MCF 10A (cell line): ENCODE data around the gene RPS15. TPM values are rescaled to one million over a fixed set of nuclear protein-coding genes. Genes with fewer than 3 reads are reported as not detected.

Experiments
- BruUV-seq: library from RNA; stranded (reverse); fragments of 400-500 nt; replicated peaks from 2 replicates; lab custom pipeline; 2021; lab: Mats Ljungman, UMichigan
- CTCF ChIA-PET: fragments of 300-600 bp; sonication (Branson Sonifier 250); formaldehyde crosslinking; extraction: SDS; loops from one replicate; lab custom pipeline; 2021; ENCODE audit warnings: antibody characterized with exemption, inconsistent platforms; lab: Yijun Ruan, JAX
- POLR2A ChIA-PET: fragments of 300-600, 350-650 bp; sonication (Branson Sonifier 250); formaldehyde crosslinking; extraction: SDS; loops from one replicate; lab custom pipeline; 2020; ENCODE audit warnings: antibody characterized with exemption, inconsistent platforms; lab: Yijun Ruan, JAX
- DNase-seq: peaks from one replicate; pipeline ENCODE4 v3.0.0-alpha.2; 2018; ENCODE audit not compliant: unreplicated experiment
- H3K27ac Mint-ChIP-seq: one replicate; pipeline ENCODE4 v1.8.0; 2022; ENCODE audit warnings: mild to moderate bottlenecking, low read depth, mixed read lengths; ENCODE audit not compliant: unreplicated experiment
- H3K27me3 Mint-ChIP-seq: one replicate; pipeline ENCODE4 v1.8.0; 2022; ENCODE audit warnings: mixed read lengths; ENCODE audit not compliant: insufficient read depth, unreplicated experiment
- H3K36me3 Mint-ChIP-seq: one replicate; pipeline ENCODE4 v1.8.0; 2022; ENCODE audit warnings: mild to moderate bottlenecking, moderate library complexity, mixed read lengths; ENCODE audit not compliant: insufficient read depth, unreplicated experiment
- H3K4me1 Mint-ChIP-seq: one replicate; pipeline ENCODE4 v1.8.0; 2022; ENCODE audit warnings: mixed read lengths; ENCODE audit not compliant: insufficient read depth, unreplicated experiment
- H3K4me3 Mint-ChIP-seq: one replicate; pipeline ENCODE4 v1.8.0; 2022; ENCODE audit warnings: mild to moderate bottlenecking, moderate library complexity, mixed read lengths; ENCODE audit not compliant: unreplicated experiment
- H3K9me3 Mint-ChIP-seq: one replicate; pipeline ENCODE4 v1.8.0; 2022; ENCODE audit warnings: mixed read lengths; ENCODE audit not compliant: unreplicated experiment
- intact Hi-C: fragments of 100-400 bp; cut with micrococcal nuclease; formaldehyde crosslinking; loops from 2 replicates; pipeline ENCODE4 v1.14.1; 2022
- total RNA-seq: library from RNA; stranded (reverse); gene quantifications from 2 replicates; pipeline ENCODE4 v1.2.3, GENCODE V29; 2022
- TF ChIP-seq, protein P1 (sequence below): fragments of 200-600 bp; IDR thresholded peaks from one replicate; pipeline ENCODE4 v1.8.0; 2022; ENCODE audit warnings: antibody characterized with exemption, mild to moderate bottlenecking; ENCODE audit not compliant: unreplicated experiment

The RPS15 gene
- total RNA-seq, 1 experiment from 2014 or later, result 1,168 TPM

DNA sequence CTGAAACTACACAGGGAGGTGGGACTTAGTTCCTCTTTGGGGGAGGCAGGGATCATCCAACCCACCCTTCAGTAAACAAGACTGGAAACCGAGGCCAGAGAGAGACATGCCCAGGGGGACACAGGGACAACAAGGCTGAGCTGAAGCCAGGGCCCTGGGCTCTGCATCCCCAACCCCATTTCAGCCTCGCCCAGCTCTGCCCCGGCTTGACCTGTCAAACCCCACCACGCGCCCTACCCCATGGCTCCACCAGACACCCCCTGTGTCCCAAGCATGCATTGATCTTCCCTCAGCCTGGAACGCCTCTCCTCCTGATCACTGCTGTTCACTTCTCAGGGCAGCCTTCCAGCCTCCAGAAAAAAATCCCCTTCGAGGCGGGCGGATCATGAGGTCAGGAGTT is 9.7 kb downstream of the RPS15 start:
- no TSS peak for BruUV-seq
- Mint-ChIP-seq H3K27ac (no peak overlapping the region), H3K27me3 (peaks cover 43% of the 10 kb centered on the region), H3K4me3 (no peak overlapping the region), H3K36me3 (peaks cover 21% of the 10 kb centered on the region), H3K4me1 (peaks cover under 1% of the 10 kb centered on the region), H3K9me3 (no peaks in the 10 kb centered on the region)
- POLR2A ChIA-PET, result no interaction called here
- DNase-seq, result no peak
- TF ChIP-seq, protein P1, sequence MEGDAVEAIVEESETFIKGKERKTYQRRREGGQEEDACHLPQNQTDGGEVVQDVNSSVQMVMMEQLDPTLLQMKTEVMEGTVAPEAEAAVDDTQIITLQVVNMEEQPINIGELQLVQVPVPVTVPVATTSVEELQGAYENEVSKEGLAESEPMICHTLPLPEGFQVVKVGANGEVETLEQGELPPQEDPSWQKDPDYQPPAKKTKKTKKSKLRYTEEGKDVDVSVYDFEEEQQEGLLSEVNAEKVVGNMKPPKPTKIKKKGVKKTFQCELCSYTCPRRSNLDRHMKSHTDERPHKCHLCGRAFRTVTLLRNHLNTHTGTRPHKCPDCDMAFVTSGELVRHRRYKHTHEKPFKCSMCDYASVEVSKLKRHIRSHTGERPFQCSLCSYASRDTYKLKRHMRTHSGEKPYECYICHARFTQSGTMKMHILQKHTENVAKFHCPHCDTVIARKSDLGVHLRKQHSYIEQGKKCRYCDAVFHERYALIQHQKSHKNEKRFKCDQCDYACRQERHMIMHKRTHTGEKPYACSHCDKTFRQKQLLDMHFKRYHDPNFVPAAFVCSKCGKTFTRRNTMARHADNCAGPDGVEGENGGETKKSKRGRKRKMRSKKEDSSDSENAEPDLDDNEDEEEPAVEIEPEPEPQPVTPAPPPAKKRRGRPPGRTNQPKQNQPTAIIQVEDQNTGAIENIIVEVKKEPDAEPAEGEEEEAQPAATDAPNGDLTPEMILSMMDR, result no peak
- CTCF ChIA-PET, result no interaction called here
- intact Hi-C loops, result no loop called here

DNA sequence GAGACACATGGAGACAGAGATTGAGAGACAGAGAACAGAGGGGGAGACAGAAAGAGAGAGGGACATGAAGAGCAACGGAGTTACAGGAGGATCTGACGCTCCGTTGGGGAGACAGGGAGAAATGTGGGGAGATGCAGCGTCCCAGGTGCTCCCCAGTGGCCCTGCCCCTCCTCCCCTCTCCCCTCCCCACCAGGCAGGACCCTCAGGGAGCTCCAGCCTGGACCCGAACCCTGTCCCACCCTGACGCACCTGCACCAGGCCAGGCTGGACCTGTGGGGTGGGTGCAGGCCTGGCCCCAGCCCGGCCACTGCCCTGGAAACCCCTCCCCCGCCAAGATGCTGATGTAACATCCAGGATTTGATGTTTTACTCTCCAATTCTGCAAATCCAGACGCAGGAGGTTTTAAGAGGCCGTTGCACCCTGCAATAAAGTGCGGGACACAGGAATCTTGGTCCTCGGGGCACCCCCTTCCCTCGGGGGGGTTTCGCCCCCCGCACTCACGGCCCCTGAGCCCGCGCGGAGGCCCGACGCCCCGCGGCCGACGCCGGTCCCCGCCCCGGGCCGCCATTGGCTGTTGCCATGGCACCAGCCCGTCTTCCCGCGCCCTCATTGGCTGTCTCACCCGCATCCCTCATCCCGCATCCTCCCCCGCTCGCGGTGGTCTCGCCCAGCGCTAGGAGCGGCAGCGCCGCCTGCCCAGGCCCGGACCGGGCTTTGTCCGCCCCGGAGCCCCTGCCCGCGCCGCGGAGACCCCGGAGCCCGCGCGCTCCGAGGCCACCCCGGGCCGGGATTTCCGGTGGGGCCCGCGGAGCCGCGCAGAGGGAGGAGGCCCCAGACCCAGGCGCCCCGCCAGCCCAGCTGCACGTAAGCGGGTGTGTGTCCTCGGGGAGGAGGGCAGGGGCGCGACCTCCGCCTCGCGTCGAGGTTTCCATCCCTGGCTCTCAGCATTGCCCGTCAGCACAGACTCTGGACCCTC is 11.6 kb downstream of the RPS15 start, which contains the start of gene APC2:
APC2 (plus strand) TSS at position 655 of the 976 bp plus-strand sequence. CDS start 2,881 bp downstream, outside the sequence.
- H3K27me3 Mint-ChIP-seq, result peaks cover 43% of the 10 kb centered on the region
- TF ChIP-seq, protein P1, result no peak
- POLR2A ChIA-PET, result interaction anchor here (1.2 kb wide), 1 partner anchor 8 kb away, joined by 4 read pairs; no protein-coding TSS in a partner anchor
- H3K27ac Mint-ChIP-seq, result no peak within 1 kb of the TSS
- no peak within 1 kb of the TSS for H3K4me3 Mint-ChIP-seq
- no TSS peak for BruUV-seq
- intact Hi-C loops, result no loop called here
- no peaks in the 10 kb centered on the region for H3K9me3 Mint-ChIP-seq
- DNase-seq, result no peak
- H3K4me1 Mint-ChIP-seq, result no peaks in the 10 kb centered on the region
- CTCF ChIA-PET, result no interaction called here
- H3K36me3 Mint-ChIP-seq, result peaks cover 10% of the 10 kb centered on the region

DNA sequence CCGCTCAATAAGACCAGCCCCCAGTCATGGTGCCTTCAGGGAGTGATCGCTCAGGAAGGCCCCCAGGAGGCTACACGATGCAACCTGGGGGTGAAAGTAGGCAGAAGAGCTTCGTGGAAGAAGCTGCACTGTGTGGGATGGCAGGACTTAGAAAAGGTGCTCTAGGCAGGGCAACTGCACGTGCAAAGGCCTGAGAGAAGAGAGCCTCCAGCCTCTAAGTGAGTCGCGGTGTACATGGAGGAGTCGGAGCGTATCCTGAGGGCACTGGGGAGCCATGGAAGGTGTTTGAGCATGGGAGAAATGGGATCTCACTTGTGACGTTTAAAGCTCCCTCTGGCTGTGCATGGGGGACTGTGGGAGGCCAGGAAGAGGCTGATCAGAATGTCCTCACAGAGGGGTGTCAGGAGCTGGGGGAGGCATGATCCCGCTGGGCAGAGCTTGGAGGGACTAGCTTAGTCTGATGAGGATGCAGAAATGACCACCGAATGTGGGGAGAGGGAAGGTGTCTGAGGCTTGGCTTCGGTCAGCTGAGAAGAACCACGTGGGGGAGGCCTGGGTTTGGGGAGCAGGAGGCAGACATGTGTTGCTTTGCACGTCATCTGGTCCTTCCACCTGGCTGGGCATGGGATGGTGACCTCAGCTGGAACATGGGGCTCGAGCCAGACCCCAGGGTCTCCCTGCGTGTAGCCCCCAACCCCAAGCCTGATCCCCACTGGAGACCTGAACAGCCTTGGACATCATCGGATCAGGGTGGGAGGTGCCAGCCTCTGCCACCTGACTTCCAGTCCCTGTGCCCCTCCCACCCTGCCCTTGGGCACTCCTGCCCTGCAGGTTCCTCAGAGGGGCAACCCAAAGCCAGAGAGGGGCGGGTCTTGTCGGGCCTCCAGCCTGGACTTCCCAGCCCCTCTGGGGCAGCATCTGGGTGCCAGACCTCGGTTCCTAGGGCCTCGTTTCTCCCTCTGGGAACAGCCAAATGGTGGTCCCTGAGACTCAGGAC is 12.8 kb downstream of the RPS15 start:
- Mint-ChIP-seq H3K4me3 (no peak overlapping the region), H3K36me3 (peaks cover 11% of the 10 kb centered on the region), H3K9me3 (no peaks in the 10 kb centered on the region), H3K27ac (no peak overlapping the region), H3K27me3 (peaks cover 43% of the 10 kb centered on the region), H3K4me1 (no peaks in the 10 kb centered on the region)
- ChIA-PET CTCF (no interaction called here), POLR2A (interaction anchor here (0.6 kb wide), 1 partner anchor 178 kb away, joined by 3 read pairs; no protein-coding TSS in a partner anchor)
- intact Hi-C loops, result no loop called here
- DNase-seq, result no peak
- BruUV-seq, result no TSS peak
- TF ChIP-seq, protein P1, result no peak
